Natural killer cell treated with Interleukin-12 subunit alpha and Interleukin-12 subunit beta and Interleukin-15 and Interleukin-18, amount 100 ng/mL, for 72 hours (primary cell): ENCODE results near the gene BCOR. TPM values are rescaled to one million over a fixed set of nuclear protein-coding genes. Genes with fewer than 3 reads are reported as not detected.
A peak's percentile ranks its signal among the peaks of the same experiment; 100 is the strongest.

Experiments used
- ATAC-seq, 2 donors: fragments of 150-1000 bp; cut with Tn5 transposase in 1 of 2; sonication (Bioruptor Pico), chemical (Tn5 transposase) in 1 of 2; 2 replicates each; pipeline ENCODE4 v1.10.0; 2021
- DNase-seq: peaks from one replicate; pipeline ENCODE4 v3.0.0; 2022; ENCODE audit warnings: low spot score
- H3K27ac Mint-ChIP-seq, 2 donors: 1 replicate in 1 of 2; 2 replicates in 1 of 2; pipeline ENCODE4 v1.8.0; 2022; ENCODE audit warnings: mixed read lengths in 2 of 2, mild to moderate bottlenecking in 1 of 2, moderate library complexity in 1 of 2
- H3K27me3 Mint-ChIP-seq, 2 donors: 1 replicate in 1 of 2; 2 replicates in 1 of 2; pipeline ENCODE4 v1.8.0; 2022; ENCODE audit warnings: mixed read lengths in 2 of 2
- H3K36me3 Mint-ChIP-seq: one replicate; pipeline ENCODE4 v1.8.0; 2022; ENCODE audit warnings: mixed read lengths
- H3K4me1 Mint-ChIP-seq, 2 donors: 1 replicate in 1 of 2; 2 replicates in 1 of 2; pipeline ENCODE4 v1.8.0; 2022; ENCODE audit warnings: low read depth in 2 of 2, mixed read lengths in 2 of 2, mild to moderate bottlenecking in 1 of 2
- H3K4me3 Mint-ChIP-seq: one replicate; pipeline ENCODE4 v1.8.0; 2022; ENCODE audit warnings: mixed read lengths
- H3K9me3 Mint-ChIP-seq: 2 replicates; pipeline ENCODE4 v1.8.0; 2022; ENCODE audit warnings: mixed read lengths
- total RNA-seq, 2 donors: library from RNA; stranded (reverse); gene quantifications; one replicate each; pipeline ENCODE4 v1.2.3, GENCODE V29; 2022

Gene BCOR
- total RNA-seq, 2 donors from 2014 or later: 52.3 to 56.7 TPM

DNA sequence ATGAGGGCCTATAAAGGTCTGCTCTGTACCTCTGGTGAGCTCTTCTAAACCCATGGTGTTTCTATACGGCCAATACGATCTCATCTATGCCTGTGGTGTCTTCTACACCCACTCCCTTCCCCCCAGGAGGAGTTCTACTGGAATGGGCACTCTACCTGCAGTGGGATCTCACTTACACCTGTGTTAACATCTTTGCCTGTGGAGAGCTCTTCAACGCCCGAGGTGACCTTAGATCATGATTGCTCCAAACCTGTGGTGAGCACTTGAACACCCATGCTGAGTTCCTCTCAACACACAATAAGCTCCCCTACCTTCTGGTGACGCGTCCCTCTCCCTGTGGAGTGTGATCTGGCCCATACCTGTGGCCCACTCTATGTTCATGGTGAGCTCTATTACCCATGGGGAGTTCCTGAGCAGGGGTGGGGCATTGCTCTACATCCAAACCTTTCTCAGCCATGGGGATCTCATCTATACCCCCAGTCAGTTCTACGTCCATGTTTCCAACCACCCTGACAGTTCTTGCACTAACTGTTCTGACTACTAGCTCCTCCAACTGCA lies 48.6 kb downstream of the BCOR start:
- H3K36me3 Mint-ChIP-seq: peaks cover 39% of the 10 kb centered on the region
- ATAC-seq: peak in 1 of 2 donors; percentile 11
- H3K27ac Mint-ChIP-seq: no peak overlapping the region

DNA sequence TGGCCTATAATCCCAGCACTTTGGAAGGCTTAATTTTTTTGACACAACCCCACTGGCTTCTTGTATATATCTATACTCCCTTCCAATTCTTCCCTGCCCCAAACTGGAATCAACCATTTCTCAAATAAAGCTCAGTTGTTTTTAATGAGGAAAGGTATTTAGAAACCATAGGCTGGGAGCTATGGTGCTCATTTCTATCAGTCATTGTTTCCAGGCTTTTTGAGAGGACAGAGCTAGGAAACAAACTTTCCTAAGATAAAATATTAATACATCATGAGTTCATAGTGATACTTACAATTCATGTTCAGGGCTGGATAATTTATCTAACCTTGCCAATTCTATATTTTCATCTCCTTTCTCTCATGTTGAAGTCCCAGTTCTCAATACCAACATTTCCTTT lies 50.3 kb downstream of the BCOR start:
- DNase-seq (no peak), ATAC-seq (no peak)
- H3K27ac Mint-ChIP-seq: no peak overlapping the region
- H3K4me3 Mint-ChIP-seq: no peak overlapping the region
- H3K4me1 Mint-ChIP-seq: peaks cover 0 to 12% of the 10 kb centered on the region in 2 donors
- peaks cover 5% of the 10 kb centered on the region for H3K9me3 Mint-ChIP-seq
- peaks cover 25% of the 10 kb centered on the region for H3K36me3 Mint-ChIP-seq
- H3K27me3 Mint-ChIP-seq: no peaks in the 10 kb centered on the region

More for the DNA sequence above, 48.6 kb downstream of the BCOR start:
- Mint-ChIP-seq H3K4me1 (peaks cover 0 to 9% of the 10 kb centered on the region in 2 donors), H3K4me3 (no peak overlapping the region), H3K27me3 (no peaks in the 10 kb centered on the region), H3K9me3 (peaks cover 5% of the 10 kb centered on the region)
- DNase-seq: no peak

DNA sequence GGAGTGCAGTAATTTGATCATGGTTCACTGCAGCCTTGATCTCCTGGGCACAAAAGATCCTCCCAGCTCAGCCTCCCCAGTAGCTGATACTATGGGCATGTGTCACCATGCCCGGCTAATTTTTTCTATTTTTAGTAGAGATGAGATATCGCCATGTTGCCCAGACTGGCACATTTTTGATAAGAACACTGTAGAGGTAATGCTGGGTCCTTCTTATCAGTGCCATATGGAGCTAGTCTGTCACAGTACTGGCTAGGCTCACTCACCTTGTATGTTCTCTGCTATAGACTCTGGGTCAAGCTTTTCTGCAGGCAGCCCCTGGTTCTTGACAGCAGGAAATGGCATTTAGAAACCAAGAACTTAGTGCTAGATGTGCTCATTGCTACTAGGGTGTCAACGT lies 53.9 kb downstream of the BCOR start:
- Mint-ChIP-seq H3K9me3 (no peaks in the 10 kb centered on the region), H3K4me3 (no peak overlapping the region), H3K27me3 (peaks cover 0 to 2% of the 10 kb centered on the region in 2 donors), H3K36me3 (no peaks in the 10 kb centered on the region), H3K4me1 (peaks cover 16 to 22% of the 10 kb centered on the region in 2 donors), H3K27ac (no peak overlapping the region)
- ATAC-seq (no peak), DNase-seq (no peak)

DNA sequence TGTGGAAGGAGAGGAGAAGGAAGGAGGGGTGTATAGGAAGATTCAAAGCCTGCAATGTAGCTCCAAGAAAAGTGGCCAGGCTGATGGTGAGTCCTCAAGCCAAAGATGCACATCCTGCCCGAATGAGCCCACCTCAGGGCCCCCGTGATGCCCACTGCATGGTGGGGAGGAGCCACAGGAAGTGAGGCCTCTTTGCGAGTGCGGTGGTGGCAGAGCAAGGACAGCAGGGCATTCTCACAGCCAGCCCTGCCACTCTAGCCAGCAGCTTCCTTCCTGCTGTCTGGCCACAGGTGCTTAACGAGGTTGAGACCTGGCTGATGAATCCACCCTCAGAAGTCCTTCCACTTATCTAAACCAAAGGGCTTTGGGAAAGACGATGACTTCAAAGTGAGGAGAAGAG lies 55.8 kb downstream of the BCOR start:
- Mint-ChIP-seq H3K27me3 (peaks cover 0 to 2% of the 10 kb centered on the region in 2 donors), H3K27ac (no peak overlapping the region), H3K36me3 (no peaks in the 10 kb centered on the region), H3K4me3 (no peak overlapping the region), H3K9me3 (no peaks in the 10 kb centered on the region), H3K4me1 (peaks cover 16 to 22% of the 10 kb centered on the region in 2 donors)
- DNase-seq: no peak
- no peak for ATAC-seq

DNA sequence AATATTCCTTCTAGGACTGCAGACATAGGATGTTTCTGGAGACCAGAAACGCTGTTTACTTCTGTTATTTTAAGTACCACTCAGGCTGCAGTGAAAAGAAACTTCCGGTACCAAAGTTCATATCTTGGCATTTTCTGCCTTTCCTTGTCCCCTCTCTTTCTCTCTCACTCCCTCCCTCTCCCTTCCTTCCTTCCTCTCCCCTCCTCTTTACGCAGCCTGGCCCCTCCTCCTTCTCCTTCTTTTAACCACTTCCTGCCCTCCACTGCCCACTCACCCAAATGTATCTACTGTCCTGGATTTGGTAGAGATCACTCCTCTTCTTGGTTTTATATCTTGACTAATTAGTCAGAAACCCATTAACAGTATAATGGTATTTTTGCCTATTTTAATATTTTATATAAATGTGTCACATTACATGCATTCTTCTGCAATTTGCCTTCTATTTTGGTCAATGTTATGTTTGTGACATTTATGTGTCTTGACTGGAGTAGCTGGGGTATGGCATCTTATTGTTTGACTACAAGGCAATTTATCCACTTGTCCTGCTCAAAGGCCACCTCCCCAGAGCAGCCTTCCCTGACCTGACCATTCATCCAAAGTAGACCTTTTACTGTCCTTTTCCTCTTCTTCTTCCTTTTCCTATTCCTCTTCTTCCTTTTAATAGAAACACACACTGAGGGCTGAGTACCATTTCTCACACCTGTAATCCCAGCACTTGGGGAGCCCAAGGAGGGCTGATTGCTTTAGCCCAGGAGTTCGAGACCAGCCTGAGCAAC lies 56.9 kb downstream of the BCOR start:
- peak overlapping the region in 1 of 2 donors; percentile 35 for H3K27ac Mint-ChIP-seq

DNA sequence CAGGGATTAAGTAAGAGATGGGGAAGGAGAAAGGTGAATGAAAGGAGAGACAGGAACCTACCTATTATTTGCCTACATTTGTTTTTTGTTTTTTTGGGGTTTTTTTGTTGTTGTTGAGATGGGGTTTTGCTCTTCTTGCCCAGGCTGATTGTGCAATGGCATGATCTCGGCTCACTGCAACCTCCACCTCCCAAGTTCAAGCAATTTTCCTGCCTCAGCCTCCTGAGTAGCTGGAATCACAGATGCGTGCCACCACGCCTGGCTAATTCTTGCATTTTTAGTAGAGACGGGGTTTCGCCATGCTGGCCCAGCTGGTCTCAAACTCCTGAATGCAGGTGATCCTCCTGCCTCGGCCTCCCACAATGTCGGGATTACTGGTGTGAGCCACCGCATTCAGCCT lies 57.9 kb downstream of the BCOR start:
- Mint-ChIP-seq H3K36me3 (no peaks in the 10 kb centered on the region), H3K27me3 (peaks cover 0 to 2% of the 10 kb centered on the region in 2 donors), H3K4me3 (no peak overlapping the region), H3K27ac (no peak overlapping the region), H3K4me1 (peaks cover 16 to 22% of the 10 kb centered on the region in 2 donors), H3K9me3 (no peaks in the 10 kb centered on the region)
- ATAC-seq: no peak
- no peak for DNase-seq

More for the DNA sequence above, 56.9 kb downstream of the BCOR start:
- Mint-ChIP-seq H3K9me3 (no peaks in the 10 kb centered on the region), H3K36me3 (no peaks in the 10 kb centered on the region), H3K4me3 (peak overlapping the region; percentile 42), H3K4me1 (peaks cover 16 to 22% of the 10 kb centered on the region in 2 donors), H3K27me3 (peaks cover 0 to 2% of the 10 kb centered on the region in 2 donors)
- no peak for DNase-seq
- ATAC-seq: no peak

DNA sequence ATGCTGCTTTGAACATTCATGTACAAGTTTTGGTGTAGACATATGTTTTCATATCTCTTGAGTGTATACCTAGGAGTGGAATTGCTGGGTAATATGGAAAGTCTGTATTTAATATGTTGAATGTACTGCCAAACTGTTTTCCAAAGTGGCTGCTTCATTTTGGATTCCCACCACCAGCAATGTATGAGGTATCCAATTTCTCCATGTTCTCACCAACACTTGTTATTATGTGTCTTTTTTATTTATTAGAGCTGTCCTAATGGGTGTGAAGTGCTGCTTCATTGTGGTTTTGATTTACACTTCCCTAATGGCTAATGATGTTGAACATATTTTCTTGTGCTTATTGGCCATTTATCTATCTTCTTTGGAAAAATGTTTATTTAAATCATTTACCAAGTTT lies 60.4 kb downstream of the BCOR start:
- Mint-ChIP-seq H3K9me3 (no peaks in the 10 kb centered on the region), H3K4me1 (peaks cover 16% of the 10 kb centered on the region in 2 donors), H3K4me3 (no peak overlapping the region), H3K27ac (no peak overlapping the region), H3K36me3 (no peaks in the 10 kb centered on the region), H3K27me3 (peaks cover 0 to 9% of the 10 kb centered on the region in 2 donors)
- ATAC-seq (no peak), DNase-seq (no peak)

DNA sequence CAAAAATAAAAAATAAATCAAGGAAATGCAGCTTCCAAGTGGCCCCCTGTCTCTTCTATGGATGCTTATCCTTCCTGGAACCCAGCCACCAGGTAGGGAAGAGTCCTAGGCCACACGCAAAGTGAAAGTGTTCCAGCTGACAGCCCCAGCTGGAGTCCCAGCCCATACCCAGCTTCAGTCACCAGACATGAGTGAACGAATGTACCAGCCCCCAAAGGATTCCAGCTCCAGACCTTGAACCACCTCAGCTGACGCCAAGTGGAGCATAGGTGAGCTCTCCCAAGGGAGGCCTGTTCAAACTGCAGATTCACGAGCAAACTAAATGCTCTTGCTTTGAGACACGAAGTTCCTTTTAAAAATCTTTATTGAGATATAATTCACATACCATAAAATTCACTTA lies 62.0 kb downstream of the BCOR start:
- Mint-ChIP-seq H3K27ac (no peak overlapping the region), H3K4me3 (no peak overlapping the region), H3K9me3 (no peaks in the 10 kb centered on the region), H3K36me3 (no peaks in the 10 kb centered on the region), H3K27me3 (peaks cover 0 to 14% of the 10 kb centered on the region in 2 donors), H3K4me1 (peaks cover under 1 to 2% of the 10 kb centered on the region in 2 donors)
- ATAC-seq (no peak), DNase-seq (no peak)

DNA sequence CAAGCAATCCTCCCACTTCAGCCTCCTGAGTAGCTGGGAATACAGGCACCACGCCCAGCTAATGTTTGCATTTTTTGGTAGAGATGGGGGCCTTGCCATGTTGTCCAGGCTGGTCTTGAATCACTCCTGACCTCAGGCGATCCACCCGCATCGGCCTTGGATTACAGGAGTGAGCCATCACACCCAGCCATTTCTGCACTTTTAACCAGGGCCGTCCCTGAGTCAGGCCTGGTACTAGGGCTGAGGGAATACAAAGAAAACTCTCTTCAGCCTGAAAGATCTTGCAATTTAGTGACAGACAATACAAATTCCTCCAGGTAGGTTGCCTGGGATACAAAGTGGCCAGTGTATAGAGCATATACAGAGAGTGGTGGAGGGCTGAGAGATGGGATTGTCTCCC lies 65.8 kb downstream of the BCOR start:
- DNase-seq (no peak), ATAC-seq (no peak)
- Mint-ChIP-seq H3K4me1 (peaks cover 8 to 9% of the 10 kb centered on the region in 2 donors), H3K9me3 (no peaks in the 10 kb centered on the region), H3K36me3 (no peaks in the 10 kb centered on the region), H3K4me3 (no peak overlapping the region), H3K27ac (no peak overlapping the region), H3K27me3 (peaks cover 0 to 24% of the 10 kb centered on the region in 2 donors)

DNA sequence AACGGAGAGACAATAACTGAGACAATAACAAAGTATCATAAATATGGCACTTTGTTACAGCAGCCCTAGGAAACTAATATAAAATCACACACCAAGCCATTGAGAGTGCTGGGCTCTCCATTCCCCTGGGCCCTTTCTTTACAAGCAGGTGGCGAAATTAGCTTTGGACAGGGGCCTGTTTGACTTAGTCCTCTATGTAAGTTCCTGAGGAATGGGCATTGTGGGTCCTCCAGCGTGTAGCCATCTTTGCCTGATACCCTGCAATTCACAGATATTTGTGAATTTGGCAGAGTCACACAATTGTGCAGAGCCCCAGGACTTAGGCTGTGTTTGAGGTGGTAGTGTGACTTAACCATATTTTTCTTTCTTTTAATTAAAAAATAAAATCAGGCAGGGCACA lies 67.6 kb downstream of the BCOR start:
- ATAC-seq (no peak), DNase-seq (no peak)
- Mint-ChIP-seq H3K27me3 (peaks cover 0 to 26% of the 10 kb centered on the region in 2 donors), H3K4me3 (no peak overlapping the region), H3K4me1 (peaks cover 11 to 18% of the 10 kb centered on the region in 2 donors), H3K36me3 (no peaks in the 10 kb centered on the region), H3K27ac (no peak overlapping the region), H3K9me3 (no peaks in the 10 kb centered on the region)

DNA sequence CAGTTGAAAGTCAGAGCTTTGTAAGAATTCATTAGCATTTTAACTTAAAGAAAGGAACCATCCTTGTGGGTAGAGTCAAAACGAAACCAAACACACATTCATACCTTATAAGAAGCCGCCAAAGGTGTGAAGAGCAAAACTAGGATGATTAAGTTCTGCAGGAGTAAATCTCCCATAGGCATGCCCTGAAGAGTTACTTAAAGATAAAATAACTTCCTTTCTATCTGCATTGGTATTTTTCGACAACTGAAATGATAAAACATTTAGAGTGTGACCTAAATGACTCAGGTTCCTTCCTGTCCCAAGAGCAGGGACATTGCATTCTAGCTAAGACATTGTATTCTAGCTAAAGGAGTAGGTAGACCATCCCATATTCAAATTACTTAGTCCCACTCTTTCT lies 75.3 kb downstream of the BCOR start:
- Mint-ChIP-seq H3K36me3 (no peaks in the 10 kb centered on the region), H3K27ac (peak overlapping the region in 1 of 2 donors; percentile 61), H3K4me3 (peak overlapping the region; percentile 26), H3K4me1 (peaks cover 13 to 24% of the 10 kb centered on the region in 2 donors), H3K27me3 (peaks cover 0 to 6% of the 10 kb centered on the region in 2 donors), H3K9me3 (no peaks in the 10 kb centered on the region)
- DNase-seq (no peak), ATAC-seq (peak; percentile 64 to 80)

DNA sequence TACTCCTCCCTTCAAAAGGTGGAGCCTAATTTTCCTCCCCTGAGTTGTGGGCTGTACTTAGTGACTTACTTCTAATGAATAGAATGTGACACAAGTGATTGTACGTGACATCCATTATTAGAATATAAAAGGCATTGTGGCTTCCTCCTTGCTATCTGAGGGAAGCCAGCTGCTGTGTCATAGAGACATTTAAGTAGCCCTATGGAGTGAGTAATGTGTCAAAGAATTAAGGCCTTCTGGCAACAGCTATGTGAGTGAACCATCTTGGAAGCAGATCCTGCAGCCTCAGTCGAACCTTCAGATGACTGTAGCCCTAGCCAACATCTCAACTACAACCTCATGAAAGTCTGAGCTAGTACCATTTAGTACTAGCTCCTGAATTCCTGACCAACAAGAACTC lies 76.1 kb downstream of the BCOR start:
- H3K27ac Mint-ChIP-seq: peak overlapping the region in 1 of 2 donors; percentile 61
- H3K4me3 Mint-ChIP-seq: no peak overlapping the region
- no peaks in the 10 kb centered on the region for H3K9me3 Mint-ChIP-seq
- H3K4me1 Mint-ChIP-seq: peaks cover 8 to 19% of the 10 kb centered on the region in 2 donors
- peaks cover 0 to 3% of the 10 kb centered on the region in 2 donors for H3K27me3 Mint-ChIP-seq
- DNase-seq (no peak), ATAC-seq (peak in 1 of 2 donors; percentile 51)
- H3K36me3 Mint-ChIP-seq: no peaks in the 10 kb centered on the region

DNA sequence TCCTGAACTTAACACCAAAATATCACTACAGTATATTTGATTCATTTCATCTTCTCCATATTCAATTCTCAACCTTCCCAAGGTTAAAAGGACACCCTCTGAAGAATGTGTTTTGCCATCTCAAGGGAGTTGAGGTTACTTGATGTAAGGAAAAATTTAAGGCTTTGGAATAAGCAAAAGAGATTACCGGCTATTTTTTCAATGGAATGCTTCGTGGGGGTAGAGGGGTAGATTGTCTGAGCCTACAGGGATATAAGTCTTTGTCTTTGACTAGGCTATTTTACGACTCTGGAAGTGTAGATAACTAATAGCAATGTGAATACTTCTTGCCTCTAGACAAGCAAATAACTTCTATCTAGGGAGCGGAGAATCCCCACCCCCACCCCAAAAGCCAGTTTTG lies 78.2 kb downstream of the BCOR start:
- no peak overlapping the region for H3K4me3 Mint-ChIP-seq
- no peaks in the 10 kb centered on the region for H3K9me3 Mint-ChIP-seq
- H3K27ac Mint-ChIP-seq: no peak overlapping the region
- no peaks in the 10 kb centered on the region for H3K36me3 Mint-ChIP-seq
- peaks cover 8 to 13% of the 10 kb centered on the region in 2 donors for H3K4me1 Mint-ChIP-seq
- ATAC-seq (no peak), DNase-seq (no peak)
- peaks cover 0 to 5% of the 10 kb centered on the region in 2 donors for H3K27me3 Mint-ChIP-seq

DNA sequence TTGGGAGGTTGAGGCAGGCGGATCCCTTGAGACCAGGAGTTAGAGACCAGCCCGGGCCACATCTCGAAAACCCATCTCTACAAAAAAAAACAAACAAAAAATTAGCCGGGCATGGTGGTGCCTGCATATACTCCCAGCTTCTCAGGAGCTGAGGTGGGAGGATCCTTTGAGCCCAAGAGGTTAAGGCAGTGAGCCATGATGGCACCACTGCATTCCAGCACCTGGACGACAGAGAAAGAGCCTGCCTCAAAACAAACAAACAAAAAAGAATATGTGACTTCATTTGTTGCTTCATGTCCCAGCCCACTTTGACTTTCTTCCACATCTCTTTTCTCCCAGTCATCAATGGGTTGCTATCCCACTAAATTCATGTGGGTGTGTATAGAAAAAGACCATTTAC lies 79.7 kb downstream of the BCOR start:
- Mint-ChIP-seq H3K36me3 (no peaks in the 10 kb centered on the region), H3K27me3 (peaks cover 0 to 2% of the 10 kb centered on the region in 2 donors), H3K27ac (no peak overlapping the region), H3K9me3 (no peaks in the 10 kb centered on the region), H3K4me3 (no peak overlapping the region), H3K4me1 (peaks cover 9 to 13% of the 10 kb centered on the region in 2 donors)
- ATAC-seq (no peak), DNase-seq (no peak)
